ENCODE data around the gene GRAMD1B.
A peak's percentile ranks its signal among the peaks of the same experiment; 100 is the strongest.

GRAMD1B gene

DNA sequence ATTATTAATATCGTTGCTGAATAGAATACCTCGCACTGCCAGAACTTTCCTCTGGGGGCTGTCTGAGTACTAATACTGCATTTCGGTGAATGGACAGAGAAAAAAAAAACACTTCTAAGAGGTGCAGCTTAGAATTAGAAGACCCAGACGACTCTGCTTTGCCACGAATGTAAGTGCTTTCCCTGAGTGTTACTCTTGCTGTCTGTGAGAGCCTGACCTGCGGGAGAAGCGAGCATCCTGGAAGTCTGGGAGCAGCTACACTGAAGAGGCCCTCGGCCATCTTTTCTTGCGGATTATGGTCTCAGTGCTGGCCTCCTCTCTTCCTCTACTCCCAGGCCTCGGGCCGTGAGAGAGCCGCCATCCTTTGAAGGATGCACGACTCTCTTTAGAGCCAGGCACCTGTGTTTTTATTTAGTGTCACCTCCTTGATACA lies 129.5 kb downstream of the GRAMD1B start:
- no peak overlapping the region for H2AK5ac ChIP-seq (ENCODE audit: low read length)
- H3K4me1 ChIP-seq (ENCODE audit: control insufficient read depth in 1 of 2, insufficient read depth in 2 of 2, low read length in 2 of 2), result peaks cover 9 to 15% of the 10 kb centered on the region in 2 experiments
- no peak overlapping the region for H3K18ac ChIP-seq (ENCODE audit: low read length)
- no peak overlapping the region for H3K27ac ChIP-seq (ENCODE audit: low read depth, low read length)
- no peak overlapping the region for H4K12ac ChIP-seq (ENCODE audit: low read depth, low read length)
- no peak overlapping the region for H3K4me3 ChIP-seq (ENCODE audit: low read depth, low read length)
- H3K9me3 ChIP-seq (ENCODE audit: insufficient read depth, low read depth, low read length), result peaks cover 2% of the 10 kb centered on the region
- H4K8ac ChIP-seq (ENCODE audit: low read depth, low read length), result no peak overlapping the region
- H3K4me2 ChIP-seq (ENCODE audit: low read length), result peak overlapping the region; percentile 3
- H3K79me1 ChIP-seq (ENCODE audit: low read length), result peaks cover 5% of the 10 kb centered on the region
- no peak overlapping the region for H2BK12ac ChIP-seq (ENCODE audit: low read length)
- DNase-seq, result no peak
- no peak overlapping the region for H2AFZ ChIP-seq (ENCODE audit: insufficient read depth, low read length, poor library complexity)
- H3K79me2 ChIP-seq (ENCODE audit: control insufficient read depth, insufficient read depth, low read length, poor library complexity), result no peaks in the 10 kb centered on the region
- no peak overlapping the region for H2BK5ac ChIP-seq (ENCODE audit: low read depth, low read length, poor library complexity)
- no peak overlapping the region for H3K14ac ChIP-seq (ENCODE audit: low read length)
- H3K9ac ChIP-seq (ENCODE audit: low read length), result no peak overlapping the region
- no peak overlapping the region for H3K4ac ChIP-seq (ENCODE audit: low read depth, low read length)
- no peak overlapping the region for H2BK120ac ChIP-seq (ENCODE audit: insufficient read depth, low read length, poor library complexity)
- no peaks in the 10 kb centered on the region for H3K27me3 ChIP-seq (ENCODE audit: insufficient read depth, low read length)
- H3K36me3 ChIP-seq (ENCODE audit: control insufficient read depth in 1 of 2, insufficient read depth in 2 of 2, low read length in 2 of 2), result no peaks in the 10 kb centered on the region
- WGBS (ENCODE audit: extremely low coverage, insufficient coverage, insufficient read length), result no CpG with 5 or more reads among the region's 13 CpGs
- no peak overlapping the region for H4K91ac ChIP-seq (ENCODE audit: low read depth, low read length)
- H3K23ac ChIP-seq (ENCODE audit: low read length), result no peak overlapping the region

DNA sequence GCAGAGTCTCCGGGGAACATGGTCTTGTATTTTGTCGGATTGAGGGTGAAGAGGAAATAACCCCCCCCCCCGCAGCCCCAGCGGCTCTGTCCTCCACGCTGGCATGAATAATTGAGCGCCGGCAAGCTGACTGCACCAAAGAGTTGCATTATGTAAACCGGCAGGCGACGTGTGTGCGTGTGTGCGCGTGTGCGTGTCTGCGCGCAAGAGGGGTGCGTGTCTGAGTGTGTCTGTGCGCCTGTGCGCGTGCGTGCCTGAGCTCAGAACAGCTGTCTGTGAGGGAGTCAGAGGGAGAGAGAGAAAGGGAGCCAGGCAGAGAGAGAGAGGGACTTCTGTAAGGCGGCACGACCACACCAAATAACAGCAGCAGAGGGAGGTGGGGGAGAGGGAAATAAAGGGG lies 129.9 kb downstream of the GRAMD1B start:
- Histone ChIP-seq H3K9me3 (ENCODE audit: insufficient read depth, low read depth, low read length) (peaks cover 2% of the 10 kb centered on the region), H4K91ac (ENCODE audit: low read depth, low read length) (no peak overlapping the region), H3K4me3 (ENCODE audit: low read depth, low read length) (no peak overlapping the region), H2BK12ac (ENCODE audit: low read length) (no peak overlapping the region), H3K27me3 (ENCODE audit: insufficient read depth, low read length) (no peaks in the 10 kb centered on the region), H3K36me3 (ENCODE audit: control insufficient read depth in 1 of 2, insufficient read depth in 2 of 2, low read length in 2 of 2) (no peaks in the 10 kb centered on the region), H3K18ac (ENCODE audit: low read length) (no peak overlapping the region), H3K4ac (ENCODE audit: low read depth, low read length) (no peak overlapping the region), H2AK5ac (ENCODE audit: low read length) (no peak overlapping the region), H4K12ac (ENCODE audit: low read depth, low read length) (no peak overlapping the region), H3K4me1 (ENCODE audit: control insufficient read depth in 1 of 2, insufficient read depth in 2 of 2, low read length in 2 of 2) (peaks cover 9 to 15% of the 10 kb centered on the region in 2 experiments), H2AFZ (ENCODE audit: insufficient read depth, low read length, poor library complexity) (no peak overlapping the region), H3K79me1 (ENCODE audit: low read length) (peaks cover 5% of the 10 kb centered on the region), H3K79me2 (ENCODE audit: control insufficient read depth, insufficient read depth, low read length, poor library complexity) (no peaks in the 10 kb centered on the region), H2BK5ac (ENCODE audit: low read depth, low read length, poor library complexity) (no peak overlapping the region), H3K9ac (ENCODE audit: low read length) (no peak overlapping the region), H3K23ac (ENCODE audit: low read length) (no peak overlapping the region), H3K27ac (ENCODE audit: low read depth, low read length) (no peak overlapping the region), H3K4me2 (ENCODE audit: low read length) (peak overlapping the region; percentile 3), H2BK120ac (ENCODE audit: insufficient read depth, low read length, poor library complexity) (no peak overlapping the region), H4K8ac (ENCODE audit: low read depth, low read length) (no peak overlapping the region), H3K14ac (ENCODE audit: low read length) (no peak overlapping the region)
- DNase-seq, result peak in 1 of 2 donors; percentile 34
- no CpG with 5 or more reads among the region's 23 CpGs for WGBS (ENCODE audit: extremely low coverage, insufficient coverage, insufficient read length)

DNA sequence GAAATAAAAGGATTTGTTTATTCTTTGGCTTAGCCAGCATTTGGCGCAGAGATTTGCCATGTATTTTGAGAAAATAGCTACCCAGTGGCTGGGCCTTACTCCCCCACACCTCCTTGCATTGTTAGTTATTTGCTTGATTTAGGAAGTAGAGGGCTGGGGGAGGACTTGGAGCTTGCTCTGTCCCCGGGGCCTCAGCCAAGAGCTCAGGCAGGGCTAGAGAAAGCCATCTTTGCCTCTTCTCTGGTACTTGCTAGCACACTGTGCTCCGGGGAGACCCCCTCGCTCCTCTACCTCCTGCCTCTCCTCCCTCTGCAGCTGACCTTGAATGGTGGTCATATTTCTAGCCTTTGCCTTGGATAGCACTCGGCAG lies 131.3 kb downstream of the GRAMD1B start:
- Histone ChIP-seq H3K14ac (ENCODE audit: low read length) (no peak overlapping the region), H3K4me3 (ENCODE audit: low read depth, low read length) (no peak overlapping the region), H3K79me1 (ENCODE audit: low read length) (peaks cover 5% of the 10 kb centered on the region), H3K4ac (ENCODE audit: low read depth, low read length) (no peak overlapping the region), H3K27ac (ENCODE audit: low read depth, low read length) (peak overlapping the region; percentile 31), H2BK12ac (ENCODE audit: low read length) (no peak overlapping the region), H3K27me3 (ENCODE audit: insufficient read depth, low read length) (no peaks in the 10 kb centered on the region), H2BK120ac (ENCODE audit: insufficient read depth, low read length, poor library complexity) (no peak overlapping the region), H4K12ac (ENCODE audit: low read depth, low read length) (no peak overlapping the region), H4K91ac (ENCODE audit: low read depth, low read length) (peak overlapping the region; percentile 31), H2AFZ (ENCODE audit: insufficient read depth, low read length, poor library complexity) (no peak overlapping the region), H3K9me3 (ENCODE audit: insufficient read depth, low read depth, low read length) (peaks cover 2% of the 10 kb centered on the region), H3K4me1 (ENCODE audit: control insufficient read depth in 1 of 2, insufficient read depth in 2 of 2, low read length in 2 of 2) (peaks cover 9 to 15% of the 10 kb centered on the region in 2 experiments), H3K9ac (ENCODE audit: low read length) (no peak overlapping the region), H2AK5ac (ENCODE audit: low read length) (no peak overlapping the region), H3K4me2 (ENCODE audit: low read length) (no peak overlapping the region), H4K8ac (ENCODE audit: low read depth, low read length) (no peak overlapping the region), H3K79me2 (ENCODE audit: control insufficient read depth, insufficient read depth, low read length, poor library complexity) (no peaks in the 10 kb centered on the region), H2BK5ac (ENCODE audit: low read depth, low read length, poor library complexity) (no peak overlapping the region), H3K23ac (ENCODE audit: low read length) (no peak overlapping the region), H3K36me3 (ENCODE audit: control insufficient read depth in 1 of 2, insufficient read depth in 2 of 2, low read length in 2 of 2) (no peaks in the 10 kb centered on the region), H3K18ac (ENCODE audit: low read length) (no peak overlapping the region)
- DNase-seq, result no peak
- WGBS (ENCODE audit: extremely low coverage, insufficient coverage, insufficient read length), result no CpG with 5 or more reads among the region's 5 CpGs

DNA sequence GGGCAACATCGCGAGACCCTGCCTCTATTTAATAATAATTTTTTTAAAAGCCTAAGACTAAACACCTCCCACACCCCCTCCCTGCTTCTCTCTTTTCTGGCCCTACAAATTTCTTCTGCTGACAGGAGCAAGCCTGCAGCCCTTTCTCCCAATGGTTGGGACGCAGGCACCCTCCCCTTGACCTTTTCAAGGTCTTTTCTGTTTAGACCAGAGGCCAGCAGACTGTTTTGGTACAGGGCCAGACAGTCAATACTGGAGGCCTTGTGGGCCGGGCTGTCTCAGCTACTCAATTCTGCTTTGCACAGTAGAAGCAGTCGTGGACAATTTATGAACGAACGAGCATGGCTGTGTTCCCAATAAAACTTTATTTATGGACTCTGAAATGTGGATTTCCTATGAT lies 132.1 kb downstream of the GRAMD1B start:
- Histone ChIP-seq H2AFZ (ENCODE audit: insufficient read depth, low read length, poor library complexity) (no peak overlapping the region), H4K8ac (ENCODE audit: low read depth, low read length) (no peak overlapping the region), H3K79me2 (ENCODE audit: control insufficient read depth, insufficient read depth, low read length, poor library complexity) (no peaks in the 10 kb centered on the region), H3K4me3 (ENCODE audit: low read depth, low read length) (no peak overlapping the region), H2BK120ac (ENCODE audit: insufficient read depth, low read length, poor library complexity) (no peak overlapping the region), H3K9ac (ENCODE audit: low read length) (no peak overlapping the region), H3K18ac (ENCODE audit: low read length) (no peak overlapping the region), H3K79me1 (ENCODE audit: low read length) (peaks cover 5% of the 10 kb centered on the region), H3K23ac (ENCODE audit: low read length) (no peak overlapping the region), H3K14ac (ENCODE audit: low read length) (no peak overlapping the region), H3K4me1 (ENCODE audit: control insufficient read depth in 1 of 2, insufficient read depth in 2 of 2, low read length in 2 of 2) (peaks cover 12 to 18% of the 10 kb centered on the region in 2 experiments), H3K4ac (ENCODE audit: low read depth, low read length) (no peak overlapping the region), H4K91ac (ENCODE audit: low read depth, low read length) (no peak overlapping the region), H2BK5ac (ENCODE audit: low read depth, low read length, poor library complexity) (no peak overlapping the region), H3K27ac (ENCODE audit: low read depth, low read length) (no peak overlapping the region), H3K9me3 (ENCODE audit: insufficient read depth, low read depth, low read length) (peaks cover 2% of the 10 kb centered on the region), H3K36me3 (ENCODE audit: control insufficient read depth in 1 of 2, insufficient read depth in 2 of 2, low read length in 2 of 2) (no peaks in the 10 kb centered on the region), H4K12ac (ENCODE audit: low read depth, low read length) (no peak overlapping the region), H3K4me2 (ENCODE audit: low read length) (no peak overlapping the region), H2AK5ac (ENCODE audit: low read length) (no peak overlapping the region), H2BK12ac (ENCODE audit: low read length) (no peak overlapping the region), H3K27me3 (ENCODE audit: insufficient read depth, low read length) (no peaks in the 10 kb centered on the region)
- no peak for DNase-seq
- WGBS (ENCODE audit: extremely low coverage, insufficient coverage, insufficient read length), result no CpG with 5 or more reads among the region's 7 CpGs
